Transverse colon (tissue), 4 donors: ENCODE results near the gene POLR3K. TPM values are rescaled to one million over a fixed set of nuclear protein-coding genes. Genes with fewer than 3 reads are reported as not detected.
A peak's percentile ranks its signal among the peaks of the same experiment; 100 is the strongest.

Experiments
- DNase-seq: peaks from one replicate; pipeline ENCODE4 v3.0.0-alpha.2; 2019
- H3K27ac ChIP-seq, 4 donors: fragments of 200-600 bp; sonication (generic); 2 replicates each; pipeline ENCODE4 v1.5.1; 2016 to 2018; ENCODE audit warnings: inconsistent platforms in 4 of 4
- H3K27me3 ChIP-seq: fragments of 200-600 bp; sonication (generic); 2 replicates; pipeline ENCODE4 v1.5.1; 2017; ENCODE audit warnings: inconsistent platforms
- H3K36me3 ChIP-seq, 4 donors: fragments of 200-600 bp; sonication (generic); 2 replicates each; pipeline ENCODE4 v1.5.1; 2017 to 2019; ENCODE audit warnings: inconsistent platforms in 4 of 4
- H3K4me1 ChIP-seq, 4 donors: fragments of 200-600 bp; sonication (generic); 2 replicates each; pipeline ENCODE4 v1.5.1; 2017 to 2020; ENCODE audit warnings: inconsistent platforms in 4 of 4
- H3K4me3 ChIP-seq, 4 donors: fragments of 200-600 bp; sonication (generic); 1 replicate in 1 of 4; 2 replicates in 3 of 4; pipeline versions ENCODE4 v1.5.1 to v1.6.1; 2017 to 2019; ENCODE audit warnings: inconsistent platforms in 4 of 4
- H3K9me3 ChIP-seq, 2 donors: fragments of 200-600 bp; sonication (generic); 2 replicates each; pipeline ENCODE4 v1.5.1; 2017 to 2019; ENCODE audit warnings: inconsistent platforms in 2 of 2
- CTCF ChIP-seq, 5 experiments: fragments of 200-600 bp in 3 of 5; fragments of 450-650 bp in 2 of 5; sonication (generic) in 3 of 5; IDR thresholded peaks; 1 replicate in 2 of 5; 2 replicates in 3 of 5; pipeline ENCODE4 v1.5.1; 2016 to 2017; ENCODE audit warnings: antibody characterized with exemption in 5 of 5, inconsistent platforms in 3 of 5, mild to moderate bottlenecking in 2 of 5, moderate library complexity in 1 of 5
- EP300 ChIP-seq: sonication (generic); formaldehyde crosslinking; IDR thresholded peaks from one replicate; pipeline ENCODE4 v1.6.1; 2017; ENCODE audit warnings: antibody characterized with exemption, low read depth
- POLR2A ChIP-seq: fragments of 450-650 bp; IDR thresholded peaks from one replicate; pipeline ENCODE4 v1.6.1; 2016; ENCODE audit warnings: antibody characterized with exemption, mild to moderate bottlenecking, moderate library complexity
- POLR2AphosphoS5 ChIP-seq, 3 donors: sonication (generic); formaldehyde crosslinking; IDR thresholded peaks; one replicate each; pipeline ENCODE4 v1.6.1; 2016; ENCODE audit warnings: antibody characterized with exemption in 3 of 3
- WGBS, 2 donors: methylation state at CpG; one replicate each; pipeline ENCODE4 v1.1.5; 2018; ENCODE audit warnings: low coverage in 1 of 2; 5-methylcytosine and 5-hydroxymethylcytosine counted together
- in situ Hi-C, 4 donors: fragments of 200-750 bp; cut with MboI; loops; one replicate each; pipeline versions ENCODE4 v1.15.0 to v1.15.1; 2017; ENCODE audit warnings: low sequenced_read_pairs in 3 of 4, low pct_ligation_motif_present in 1 of 4, low pct_unique_long_range_greater_than_20kb in 1 of 4
- intact Hi-C: fragments of 100-400 bp; cut with DNase I; formaldehyde crosslinking; loops from one replicate; pipeline ENCODE4 v1.15.1; 2023; ENCODE audit warnings: low total_unique reads
- total RNA-seq, 4 donors: library from RNA; depleted of rRNA; stranded (reverse); fragments of >200 nt; gene quantifications; one replicate each; pipeline ENCODE4 v1.1.0, GENCODE V29; 2016

The POLR3K gene
- total RNA-seq, 4 donors from 2014 or later: 4.6 to 12.7 (median 5.2) TPM; not detected in 1

- no peaks in the 10 kb centered on the region for H3K9me3 ChIP-seq
- peak overlapping the region; percentile 88 to 94 (median 92) for H3K27ac ChIP-seq
- no peaks in the 10 kb centered on the region for H3K36me3 ChIP-seq
- 8% methylated on average over 25 of the region's 31 CpGs; no CpG with 5 or more reads in 1 of the 2 donors for WGBS, 2 donors
- no peaks in the 10 kb centered on the region for H3K27me3 ChIP-seq
- DNase-seq: peak; percentile 54
- intact Hi-C loops: no loop called here
- in situ Hi-C loops: no loop called here
- H3K4me3 ChIP-seq: peak overlapping the region; percentile 70 to 93 (median 82)
- peaks cover 14 to 46% (median 37%) of the 10 kb centered on the region in 4 donors for H3K4me1 ChIP-seq
- TF ChIP-seq POLR2AphosphoS5 (IDR thresholded peaks at IDR 0.05) (peak in 1 of 3 donors; percentile 14), POLR2A (no peak)
Observed at GRCh38 chr16:77273-77806, 23.9 kb upstream of the POLR3K start.

GRCh38 chr16:76535-77272, 23.3 kb upstream of the POLR3K start:
- H3K27me3 ChIP-seq: no peaks in the 10 kb centered on the region
- peaks cover 14 to 49% (median 38%) of the 10 kb centered on the region in 4 donors for H3K4me1 ChIP-seq
- in situ Hi-C loops: no loop called here
- peak; percentile 71 for DNase-seq
- intact Hi-C loops: no loop called here
- H3K27ac ChIP-seq: peak overlapping the region; percentile 88 to 94 (median 92)
- TF ChIP-seq POLR2AphosphoS5 (IDR thresholded peaks at IDR 0.05) (peak; percentile 26 to 56 (median 46)), POLR2A (no peak)
- no peaks in the 10 kb centered on the region for H3K36me3 ChIP-seq
- no peaks in the 10 kb centered on the region for H3K9me3 ChIP-seq
- H3K4me3 ChIP-seq: peak overlapping the region in 2 of 4 donors; percentile 87 to 93
- WGBS, 2 donors: 28 to 50% methylated on average over 2 to 13 of the region's 13 CpGs

- in situ Hi-C loops: no loop called here
- WGBS, 2 donors: 40% methylated on average over 9 of the region's 11 CpGs; no CpG with 5 or more reads in 1 of the 2 donors
- intact Hi-C loops: no loop called here
- DNase-seq: peak; percentile 71
- peak overlapping the region; percentile 88 to 94 (median 92) for H3K27ac ChIP-seq
- H3K9me3 ChIP-seq: no peaks in the 10 kb centered on the region
- H3K4me1 ChIP-seq: peaks cover 19 to 57% (median 47%) of the 10 kb centered on the region in 4 donors
- peak in 1 of 5 experiments; percentile 19 for TF ChIP-seq CTCF (IDR thresholded peaks at IDR 0.05)
- no peak for TF ChIP-seq POLR2A
- TF ChIP-seq EP300: no peak
- TF ChIP-seq POLR2AphosphoS5 (IDR thresholded peaks at IDR 0.05): peak in 1 of 3 donors; percentile 10
- H3K27me3 ChIP-seq: no peaks in the 10 kb centered on the region
- H3K36me3 ChIP-seq: no peaks in the 10 kb centered on the region
- H3K4me3 ChIP-seq: no peak overlapping the region
Observed at GRCh38 chr16:75580-76501, 22.4 kb upstream of the POLR3K start.

DNA sequence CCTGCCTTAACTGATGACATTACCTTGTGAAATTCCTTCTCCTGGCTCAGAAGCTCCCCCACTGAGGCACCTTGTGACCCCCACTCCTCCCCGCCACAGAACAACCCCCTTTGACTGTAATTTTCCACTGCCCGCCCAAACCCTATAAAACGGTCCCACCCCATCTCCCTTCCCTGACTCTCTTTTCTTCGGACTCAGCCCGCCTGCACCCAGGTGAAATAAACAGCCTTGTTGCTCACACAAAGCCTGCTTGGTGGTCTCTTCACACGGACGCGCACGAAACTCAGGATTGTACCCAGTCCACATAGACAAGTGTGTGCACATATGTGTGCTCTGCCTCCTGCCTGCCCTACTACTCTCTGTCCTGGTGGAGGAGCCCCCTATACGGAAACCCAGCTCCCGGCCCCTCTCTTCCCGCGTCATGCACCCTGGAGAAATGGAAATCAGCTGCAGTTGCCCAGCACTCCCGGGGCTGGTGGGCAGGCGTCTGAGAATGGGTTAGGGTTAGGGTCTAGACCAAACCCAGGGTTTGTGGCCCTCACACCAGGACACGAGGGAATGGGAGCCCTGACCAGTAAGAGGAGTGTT, 21.4 kb upstream of the POLR3K start:
- TF ChIP-seq POLR2A (no peak), CTCF (IDR thresholded peaks at IDR 0.05) (no peak), EP300 (no peak), POLR2AphosphoS5 (IDR thresholded peaks at IDR 0.05) (no peak)
- in situ Hi-C loops (no loop called here), intact Hi-C loops (no loop called here)
- no peaks in the 10 kb centered on the region for H3K9me3 ChIP-seq
- no peak overlapping the region for H3K4me3 ChIP-seq
- no peaks in the 10 kb centered on the region for H3K36me3 ChIP-seq
- peaks cover 20 to 63% (median 50%) of the 10 kb centered on the region in 4 donors for H3K4me1 ChIP-seq
- no peaks in the 10 kb centered on the region for H3K27me3 ChIP-seq
- no peak for DNase-seq
- 60 to 83% methylated on average over 1 to 16 of the region's 16 CpGs for WGBS, 2 donors
- peak overlapping the region; percentile 88 to 94 (median 92) for H3K27ac ChIP-seq
